CD14-positive monocyte (primary cell): ENCODE results near the gene KCNMA1. TPM values are rescaled to one million over a fixed set of nuclear protein-coding genes. Genes with fewer than 3 reads are reported as not detected.

ENCODE experiments used
- DNase-seq, 3 donors: peaks; one replicate each; pipeline ENCODE4 v3.0.0-alpha.2; 2011 to 2022
- H2AFZ ChIP-seq: 2 replicates; pipeline ENCODE4 v1.6.0; 2012; ENCODE audit warnings: mild to moderate bottlenecking, low read depth, low read length, inconsistent platforms; ENCODE audit not compliant: insufficient read depth, poor library complexity, severe bottlenecking
- H3K27ac ChIP-seq, 2 donors: 1 replicate in 1 of 2; 2 replicates in 1 of 2; pipeline ENCODE4 v1.5.1; 2012 to 2013; ENCODE audit warnings: low read length in 2 of 2, control low read depth in 1 of 2, inconsistent platforms in 1 of 2, low read depth in 1 of 2, mild to moderate bottlenecking in 1 of 2
- H3K27me3 ChIP-seq, 2 donors: one replicate each; pipeline versions ENCODE4 v1.6.0 to v1.6.1; 2011 to 2013; ENCODE audit warnings: low read length in 2 of 2; ENCODE audit not compliant: control insufficient read depth in 2 of 2, insufficient read depth in 2 of 2
- H3K36me3 ChIP-seq, 2 donors: replicated peaks in 1 of 2; 1 replicate in 1 of 2; 2 replicates in 1 of 2; pipeline versions ENCODE4 v1.5.1 to v1.6.1; 2012 to 2013; ENCODE audit warnings: low read length in 2 of 2, control low read depth in 1 of 2, inconsistent platforms in 1 of 2, mild to moderate bottlenecking in 1 of 2; ENCODE audit not compliant: insufficient read depth in 2 of 2, control insufficient read depth in 1 of 2
- H3K4me1 ChIP-seq, 2 donors: 1 replicate in 1 of 2; 2 replicates in 1 of 2; pipeline versions ENCODE4 v1.5.1 to v1.6.1; 2012 to 2013; ENCODE audit warnings: low read length in 2 of 2, control low read depth in 1 of 2, inconsistent platforms in 1 of 2, mild to moderate bottlenecking in 1 of 2, moderate library complexity in 1 of 2; ENCODE audit not compliant: insufficient read depth in 2 of 2, control insufficient read depth in 1 of 2
- H3K4me2 ChIP-seq: replicated peaks from 2 replicates; pipeline ENCODE3; 2012; ENCODE audit warnings: low read length, moderate library complexity, mild to moderate bottlenecking; ENCODE audit not compliant: poor library complexity, severe bottlenecking; ENCODE audit errors: extremely low read depth
- H3K4me3 ChIP-seq, 3 experiments: fragments of 200-600 bp in 1 of 3; sonication (generic) in 1 of 3; replicated peaks in 1 of 3; 1 replicate in 2 of 3; 2 replicates in 1 of 3; pipeline ENCODE4 v1.5.1; 2011 to 2013; ENCODE audit warnings: low read length in 3 of 3, mild to moderate bottlenecking in 3 of 3, control low read depth in 2 of 3, low read depth in 2 of 3, inconsistent platforms in 1 of 3, moderate library complexity in 1 of 3
- H3K79me2 ChIP-seq: 2 replicates; pipeline ENCODE4 v1.6.0; 2012; ENCODE audit warnings: mild to moderate bottlenecking, control low read depth, inconsistent platforms, low read length, moderate library complexity; ENCODE audit not compliant: insufficient read depth
- H3K9ac ChIP-seq: 2 replicates; pipeline ENCODE4 v1.6.0; 2017; ENCODE audit warnings: low read length, mild to moderate bottlenecking; ENCODE audit not compliant: insufficient read depth, poor library complexity, severe bottlenecking
- H3K9me3 ChIP-seq, 2 donors: replicated peaks in 1 of 2; 1 replicate in 1 of 2; 2 replicates in 1 of 2; pipeline versions ENCODE4 v1.5.1 to v1.6.1; 2012 to 2013; ENCODE audit warnings: low read length in 2 of 2, control low read depth in 1 of 2; ENCODE audit not compliant: control insufficient read depth in 1 of 2, insufficient read depth in 1 of 2
- H4K20me1 ChIP-seq: 2 replicates; pipeline ENCODE4 v1.6.0; 2012; ENCODE audit warnings: mild to moderate bottlenecking, low read length, control low read depth, moderate library complexity; ENCODE audit not compliant: insufficient read depth
- H3K27ac Mint-ChIP-seq, 7 donors: one replicate each; pipeline ENCODE4 v1.8.0; 2020; ENCODE audit warnings: mild to moderate bottlenecking in 7 of 7, mixed read lengths in 7 of 7, moderate library complexity in 6 of 7, inconsistent platforms in 2 of 7
- H3K27me3 Mint-ChIP-seq, 3 donors: one replicate each; pipeline ENCODE4 v1.8.0; 2021 to 2022; ENCODE audit warnings: low read depth in 3 of 3, mild to moderate bottlenecking in 3 of 3, mixed read lengths in 3 of 3, moderate library complexity in 3 of 3, inconsistent platforms in 1 of 3
- H3K36me3 Mint-ChIP-seq, 2 donors: one replicate each; pipeline ENCODE4 v1.8.0; 2020; ENCODE audit warnings: mixed read lengths in 2 of 2, inconsistent platforms in 1 of 2, mild to moderate bottlenecking in 1 of 2
- H3K4me1 Mint-ChIP-seq: one replicate; pipeline ENCODE4 v1.8.0; 2020; ENCODE audit warnings: mild to moderate bottlenecking, mixed read lengths
- H3K4me3 Mint-ChIP-seq, 2 donors: one replicate each; pipeline ENCODE4 v1.8.0; 2020; ENCODE audit warnings: mild to moderate bottlenecking in 2 of 2, mixed read lengths in 2 of 2, moderate library complexity in 1 of 2
- H3K9me3 Mint-ChIP-seq, 7 donors: one replicate each; pipeline ENCODE4 v1.8.0; 2020 to 2022; ENCODE audit warnings: mixed read lengths in 7 of 7, mild to moderate bottlenecking in 6 of 7, moderate library complexity in 6 of 7, inconsistent platforms in 2 of 7
- CTCF ChIP-seq: fragments of 200-600 bp; IDR thresholded peaks from one replicate; pipeline ENCODE4 v1.8.0; 2022; ENCODE audit warnings: antibody characterized with exemption, mild to moderate bottlenecking
- WGBS: methylation state at CpG from one replicate; pipeline ENCODE4 v1.1.5; 2013; ENCODE audit warnings: missing lambda C conversion rate; ENCODE audit not compliant: insufficient coverage; 5-methylcytosine and 5-hydroxymethylcytosine counted together
- intact Hi-C, 2 donors: fragments of 100-400 bp; cut with micrococcal nuclease; formaldehyde crosslinking; loops; one replicate each; pipeline versions ENCODE4 v1.15.0 to v1.15.1; 2023
- polyA plus RNA-seq, 3 donors: library from polyadenylated mRNA; depleted of rRNA in 1 of 3; unstranded in 2 of 3; stranded (reverse) in 1 of 3; fragments of 300-500 nt in 2 of 3; fragments of >200 nt in 1 of 3; fragmentation: Illumina TruSeq in 2 of 3; gene quantifications; 1 replicate in 2 of 3; 2 replicates in 1 of 3; pipeline ENCODE4 v1.2.3, GENCODE V29; 2012 to 2021

Gene KCNMA1
- polyA plus RNA-seq, 3 donors: 0.11 to 1.0 TPM; not detected in 1

GRCh38 chr10:77311186-77311585, 326.4 kb downstream of the KCNMA1 start:
- no CpG with 5 or more reads among the region's 2 CpGs for WGBS
- Mint-ChIP-seq H3K4me3 (no peak overlapping the region), H3K27me3 (peaks cover 3 to 18% (median 14%) of the 10 kb centered on the region in 3 donors), H3K27ac (no peak overlapping the region), H3K4me1 (no peaks in the 10 kb centered on the region), H3K9me3 (peaks cover 0 to 1% (median 0%) of the 10 kb centered on the region in 7 donors), H3K36me3 (no peaks in the 10 kb centered on the region)
- Histone ChIP-seq H3K9ac (no peak overlapping the region), H3K36me3 (no peaks in the 10 kb centered on the region), H3K4me1 (no peaks in the 10 kb centered on the region), H3K4me2 (no peak overlapping the region), H3K27me3 (peaks cover 0 to 2% of the 10 kb centered on the region in 2 donors), H3K27ac (no peak overlapping the region), H3K9me3 (no peaks in the 10 kb centered on the region), H2AFZ (no peak overlapping the region), H3K79me2 (no peaks in the 10 kb centered on the region), H4K20me1 (no peaks in the 10 kb centered on the region), H3K4me3 (no peak overlapping the region)
- intact Hi-C loops: no loop called here
- no peak for TF ChIP-seq CTCF
- no peak for DNase-seq

- no peaks in the 10 kb centered on the region for H3K9me3 ChIP-seq
- Mint-ChIP-seq H3K4me1 (no peaks in the 10 kb centered on the region), H3K36me3 (no peaks in the 10 kb centered on the region), H3K27ac (no peak overlapping the region), H3K27me3 (peaks cover 7 to 18% (median 14%) of the 10 kb centered on the region in 3 donors), H3K4me3 (peak overlapping the region in 1 of 2 donors; percentile 5), H3K9me3 (peaks cover 0 to 1% (median 0%) of the 10 kb centered on the region in 7 donors)
- no peak overlapping the region for H3K27ac ChIP-seq
- no peaks in the 10 kb centered on the region for H3K27me3 ChIP-seq
- H3K9ac ChIP-seq: no peak overlapping the region
- no peak for DNase-seq
- H3K4me1 ChIP-seq: no peaks in the 10 kb centered on the region
- no peaks in the 10 kb centered on the region for H3K79me2 ChIP-seq
- 33% methylated on average over 1 of the region's 6 CpGs for WGBS
- H3K4me2 ChIP-seq: no peak overlapping the region
- H3K4me3 ChIP-seq: no peak overlapping the region
- H4K20me1 ChIP-seq: no peaks in the 10 kb centered on the region
- no peak overlapping the region for H2AFZ ChIP-seq
- H3K36me3 ChIP-seq: no peaks in the 10 kb centered on the region
- TF ChIP-seq CTCF: no peak
- intact Hi-C loops: no loop called here
These were observed 327.2 kb downstream of the KCNMA1 start for GRCh38 chr10:77310288-77310840.
